DOHH2 (cell line): Measurements from ENCODE around the gene NATD1.

Source experiments
- H3F3A ChIP-seq: fragments of 200-600 bp; sonication (generic), shearing (Covaris generic); 2 replicates; pipeline ENCODE4 v1.6.0; 2016; ENCODE audit warnings: antibody characterized with exemption, mild to moderate bottlenecking; ENCODE audit not compliant: control insufficient read depth, insufficient read depth
- H3K27ac ChIP-seq: fragments of 200-600 bp; sonication (generic); 2 replicates; pipeline ENCODE4 v1.5.1; 2014; ENCODE audit warnings: low read depth, mild to moderate bottlenecking, low read length, moderate library complexity
- H3K27me3 ChIP-seq: fragments of 200-600 bp; sonication (generic); 2 replicates; pipeline ENCODE4 v1.6.1; 2014; ENCODE audit warnings: mild to moderate bottlenecking, low read length, mixed read lengths; ENCODE audit not compliant: control insufficient read depth
- H3K36me3 ChIP-seq: fragments of 200-600 bp; sonication (generic); 2 replicates; pipeline ENCODE4 v1.6.1; 2014; ENCODE audit warnings: mild to moderate bottlenecking, low read length, moderate library complexity, mixed read lengths; ENCODE audit not compliant: control insufficient read depth
- H3K4me1 ChIP-seq: fragments of 200-600 bp; sonication (generic); 2 replicates; pipeline ENCODE4 v1.6.1; 2014; ENCODE audit warnings: mild to moderate bottlenecking, low read length, mixed read lengths; ENCODE audit not compliant: control insufficient read depth
- H3K4me2 ChIP-seq: fragments of 200-600 bp; sonication (generic); 2 replicates; pipeline ENCODE4 v1.6.0; 2014; ENCODE audit warnings: mild to moderate bottlenecking, low read length, moderate library complexity
- H3K4me3 ChIP-seq: fragments of 200-600 bp; sonication (generic); 2 replicates; pipeline ENCODE4 v1.5.1; 2014; ENCODE audit warnings: mild to moderate bottlenecking, low read length, mixed read lengths
- H3K79me2 ChIP-seq: fragments of 200-600 bp; sonication (generic); 2 replicates; pipeline ENCODE4 v1.6.1; 2014; ENCODE audit warnings: mild to moderate bottlenecking, low read length, mixed read lengths; ENCODE audit not compliant: control insufficient read depth
- H3K9me2 ChIP-seq: fragments of 200-600 bp; sonication (generic); replicated peaks from 2 replicates; pipeline ENCODE4 v1.6.1; 2014; ENCODE audit warnings: mild to moderate bottlenecking, low read length, mixed read lengths; ENCODE audit not compliant: control insufficient read depth
- H3K9me3 ChIP-seq: fragments of 200-600 bp; sonication (generic); 2 replicates; pipeline ENCODE4 v1.6.1; 2014; ENCODE audit warnings: antibody characterized with exemption, low read length, mixed read lengths; ENCODE audit not compliant: control insufficient read depth, insufficient read depth
- H4K20me1 ChIP-seq: fragments of 200-600 bp; sonication (generic); 2 replicates; pipeline ENCODE4 v1.6.0; 2014; ENCODE audit warnings: low read depth, mild to moderate bottlenecking, antibody characterized with exemption, low read length, moderate library complexity; ENCODE audit not compliant: control insufficient read depth, insufficient read depth
- EZH2phosphoT487 ChIP-seq: fragments of 200-600 bp; sonication (generic); IDR thresholded peaks from 2 replicates; pipeline ENCODE4 v1.6.1; 2017; ENCODE audit warnings: borderline replicate concordance, mild to moderate bottlenecking, antibody characterized with exemption, low read length, moderate library complexity, mixed read lengths
- TF ChIP-seq, protein P1 (sequence below): fragments of 200-600 bp; sonication (generic); IDR thresholded peaks from one replicate; pipeline ENCODE4 v1.5.1; 2014; ENCODE audit warnings: antibody characterized with exemption, mild to moderate bottlenecking, low read depth, low read length; ENCODE audit not compliant: poor library complexity, severe bottlenecking

NATD1 gene

DNA sequence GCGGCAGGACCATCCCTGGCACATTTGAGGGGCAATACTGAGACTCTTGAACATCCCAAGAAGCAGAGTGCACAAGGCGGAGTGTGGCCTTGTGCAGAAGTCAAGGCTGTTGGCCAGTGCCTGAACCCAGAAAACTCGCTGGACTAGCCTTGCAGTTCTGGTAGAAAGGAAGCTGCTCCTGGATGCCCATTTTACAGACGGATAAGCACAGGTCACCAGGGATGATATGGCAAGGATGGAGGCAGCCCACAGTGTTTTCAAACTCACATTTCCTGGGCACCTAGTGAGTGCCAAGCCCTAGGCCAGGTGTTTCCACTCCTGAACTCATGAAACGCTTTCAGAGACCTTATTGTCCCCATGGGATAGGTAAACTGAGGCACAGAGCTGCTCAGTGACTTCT is 29.6 kb upstream of the NATD1 start:
- Histone ChIP-seq H3K27ac (no peak overlapping the region), H3K27me3 (no peaks in the 10 kb centered on the region; the same call in 1 of the 2 replicates)

DNA sequence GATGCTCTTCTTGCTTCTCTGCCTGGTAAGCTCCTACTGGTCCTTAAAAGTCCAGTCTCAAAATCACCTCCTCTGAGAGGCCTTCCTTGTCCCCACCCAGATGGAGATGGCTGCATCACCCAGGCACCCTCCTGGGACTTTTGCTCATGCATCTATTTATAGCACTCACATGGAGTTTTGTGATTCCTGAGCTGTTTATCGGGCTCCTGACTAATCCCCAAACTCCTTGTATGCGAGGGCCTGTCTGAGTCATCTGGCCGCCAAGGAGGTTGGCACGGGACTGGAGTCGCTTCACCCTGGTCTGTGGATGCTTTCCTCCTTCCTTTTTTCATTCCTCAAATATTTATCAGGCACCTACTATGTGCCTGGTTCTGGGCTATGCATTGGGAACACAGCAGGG is 29.0 kb upstream of the NATD1 start:
- Histone ChIP-seq H3K27me3 (no peaks in the 10 kb centered on the region; the same call in 1 of the 2 replicates), H3K36me3 (0 out of 2 replicates have a peak, but pooled peaks cover under 1% of the 10 kb centered on the region), H3K4me2 (no peak overlapping the region), H3K9me2 (no peaks in the 10 kb centered on the region), H3K4me1 (peaks cover 32% of the 10 kb centered on the region), H4K20me1 (no peaks in the 10 kb centered on the region), H3F3A (peaks cover 5% of the 10 kb centered on the region), H3K9me3 (no peaks in the 10 kb centered on the region), H3K27ac (no peak overlapping the region), H3K4me3 (no peak overlapping the region), H3K79me2 (peaks cover 27% of the 10 kb centered on the region)
- TF ChIP-seq, protein P1, sequence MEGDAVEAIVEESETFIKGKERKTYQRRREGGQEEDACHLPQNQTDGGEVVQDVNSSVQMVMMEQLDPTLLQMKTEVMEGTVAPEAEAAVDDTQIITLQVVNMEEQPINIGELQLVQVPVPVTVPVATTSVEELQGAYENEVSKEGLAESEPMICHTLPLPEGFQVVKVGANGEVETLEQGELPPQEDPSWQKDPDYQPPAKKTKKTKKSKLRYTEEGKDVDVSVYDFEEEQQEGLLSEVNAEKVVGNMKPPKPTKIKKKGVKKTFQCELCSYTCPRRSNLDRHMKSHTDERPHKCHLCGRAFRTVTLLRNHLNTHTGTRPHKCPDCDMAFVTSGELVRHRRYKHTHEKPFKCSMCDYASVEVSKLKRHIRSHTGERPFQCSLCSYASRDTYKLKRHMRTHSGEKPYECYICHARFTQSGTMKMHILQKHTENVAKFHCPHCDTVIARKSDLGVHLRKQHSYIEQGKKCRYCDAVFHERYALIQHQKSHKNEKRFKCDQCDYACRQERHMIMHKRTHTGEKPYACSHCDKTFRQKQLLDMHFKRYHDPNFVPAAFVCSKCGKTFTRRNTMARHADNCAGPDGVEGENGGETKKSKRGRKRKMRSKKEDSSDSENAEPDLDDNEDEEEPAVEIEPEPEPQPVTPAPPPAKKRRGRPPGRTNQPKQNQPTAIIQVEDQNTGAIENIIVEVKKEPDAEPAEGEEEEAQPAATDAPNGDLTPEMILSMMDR: no peak
- TF ChIP-seq EZH2phosphoT487: no peak

More for the DNA sequence above, 29.6 kb upstream of the NATD1 start:
- no peak for TF ChIP-seq EZH2phosphoT487
- TF ChIP-seq, protein P1: no peak
- peaks cover 39% of the 10 kb centered on the region for H3K4me1 ChIP-seq
- H3K9me2 ChIP-seq: no peaks in the 10 kb centered on the region
- H4K20me1 ChIP-seq: no peaks in the 10 kb centered on the region
- peaks cover 9% of the 10 kb centered on the region for H3F3A ChIP-seq
- H3K4me2 ChIP-seq: no peak overlapping the region
- H3K36me3 ChIP-seq: 0 out of 2 replicates have a peak, but pooled peaks cover 4% of the 10 kb centered on the region
- H3K79me2 ChIP-seq: peaks cover 32% of the 10 kb centered on the region
- no peaks in the 10 kb centered on the region for H3K9me3 ChIP-seq
- no peak overlapping the region for H3K4me3 ChIP-seq

DNA sequence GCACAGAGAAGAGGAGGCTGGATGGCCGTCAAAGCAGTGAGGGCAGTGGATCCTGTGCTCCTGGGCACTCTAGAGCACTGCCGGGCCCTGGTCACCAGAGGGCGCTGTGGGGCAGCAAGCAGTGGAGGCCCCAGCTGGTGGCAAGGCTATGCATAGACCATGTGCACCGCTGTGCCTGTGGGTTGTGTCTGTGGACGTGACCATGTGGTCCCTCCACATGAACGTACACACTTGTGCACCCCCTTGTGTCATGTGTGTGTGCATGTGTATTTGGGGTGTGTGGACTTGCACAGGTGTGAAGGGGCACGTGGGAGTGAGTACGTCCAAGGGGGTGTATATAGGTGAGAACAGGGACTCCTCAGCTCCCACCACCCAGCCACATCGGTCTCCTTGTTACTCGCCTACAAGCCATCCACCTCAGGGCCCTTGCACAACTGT is 26.9 kb upstream of the NATD1 start:
- Histone ChIP-seq H3K4me2 (no peak overlapping the region), H3K4me3 (no peak overlapping the region), H3K27me3 (peaks cover 3% of the 10 kb centered on the region; the same call in 1 of the 2 replicates), H3F3A (no peaks in the 10 kb centered on the region), H3K4me1 (peaks cover 32% of the 10 kb centered on the region), H3K79me2 (peaks cover 6% of the 10 kb centered on the region), H3K9me2 (no peaks in the 10 kb centered on the region), H3K36me3 (no peaks in the 10 kb centered on the region), H3K27ac (no peak overlapping the region), H4K20me1 (no peaks in the 10 kb centered on the region), H3K9me3 (no peaks in the 10 kb centered on the region)
- no peak for TF ChIP-seq EZH2phosphoT487
- TF ChIP-seq, protein P1: peak; percentile 98

DNA sequence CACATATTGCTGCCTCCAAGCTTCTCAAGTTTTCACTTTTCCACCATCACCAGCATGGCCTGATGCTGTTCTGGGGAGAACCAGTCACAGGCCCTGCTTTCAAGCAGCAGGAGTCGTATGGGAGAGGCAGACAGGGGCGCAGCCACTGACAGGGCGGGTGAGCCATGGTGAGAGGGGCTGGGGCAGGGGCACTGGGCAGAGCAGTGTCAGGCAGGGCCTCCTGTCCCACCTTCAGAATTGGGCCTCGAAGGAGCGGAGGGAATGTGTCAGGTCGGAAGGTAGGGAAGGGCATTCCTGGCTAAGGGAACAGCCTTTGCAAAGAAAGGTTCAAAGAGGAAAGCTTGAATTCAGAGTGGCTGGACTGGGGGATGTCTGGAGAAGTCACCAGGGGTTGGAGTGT is 26.4 kb upstream of the NATD1 start:
- H3F3A ChIP-seq: no peaks in the 10 kb centered on the region
- H3K9me2 ChIP-seq: no peaks in the 10 kb centered on the region
- no peak overlapping the region for H3K4me2 ChIP-seq
- no peaks in the 10 kb centered on the region for H4K20me1 ChIP-seq
- H3K4me3 ChIP-seq: no peak overlapping the region
- H3K36me3 ChIP-seq: no peaks in the 10 kb centered on the region
- peaks cover under 1% of the 10 kb centered on the region for H3K79me2 ChIP-seq
- H3K27me3 ChIP-seq: peaks cover 5% of the 10 kb centered on the region; the same call in 1 of the 2 replicates
- H3K9me3 ChIP-seq: no peaks in the 10 kb centered on the region
- no peak for TF ChIP-seq EZH2phosphoT487
- TF ChIP-seq, protein P1: no peak
- peaks cover 37% of the 10 kb centered on the region for H3K4me1 ChIP-seq
- no peak overlapping the region for H3K27ac ChIP-seq
